T-helper 2 cell treated with Interferon-gamma antibody and Interleukin-4, amounts not matched to agents 100 ng/mL and 5 ng/mL, for 36 hours (primary cell): Measurements from ENCODE around the gene TPD52L1. TPM values are rescaled to one million over a fixed set of nuclear protein-coding genes. Genes with fewer than 3 reads are reported as not detected.
"Not testable (repeated sequence)": the region's sequence is repeated elsewhere in the genome, so short reads cannot be mapped to it uniquely, and the experiment has no call there.

Source experiments
- intact Hi-C: fragments of 100-400 bp; cut with micrococcal nuclease; formaldehyde crosslinking; loops from one replicate; pipeline ENCODE4 v1.15.1; 2023
- total RNA-seq: library from RNA; stranded (reverse); gene quantifications from 2 replicates; pipeline ENCODE4 v1.2.3, GENCODE V29; 2022

The TPD52L1 gene
- total RNA-seq, 1 donor from 2014 or later: not detected

DNA sequence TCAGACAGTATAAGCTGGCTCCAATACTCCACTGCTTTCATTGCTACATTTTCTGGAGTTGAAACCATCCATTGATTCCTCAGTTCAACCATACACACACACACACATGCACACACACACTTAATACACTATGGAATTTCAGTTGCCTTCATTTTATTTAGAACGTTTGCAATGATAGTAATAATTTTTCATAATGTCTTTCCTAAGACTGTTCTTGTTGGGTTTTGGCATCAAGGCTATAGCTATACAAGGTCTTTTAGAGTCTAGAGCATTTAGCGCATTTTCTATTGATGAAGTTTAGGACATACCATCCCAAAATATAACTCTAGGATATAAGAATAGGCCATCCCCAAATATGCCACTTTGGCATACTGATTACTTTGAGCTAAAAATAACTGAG, 15.5 kb upstream of the TPD52L1 start:
- intact Hi-C loops: no loop called here

DNA sequence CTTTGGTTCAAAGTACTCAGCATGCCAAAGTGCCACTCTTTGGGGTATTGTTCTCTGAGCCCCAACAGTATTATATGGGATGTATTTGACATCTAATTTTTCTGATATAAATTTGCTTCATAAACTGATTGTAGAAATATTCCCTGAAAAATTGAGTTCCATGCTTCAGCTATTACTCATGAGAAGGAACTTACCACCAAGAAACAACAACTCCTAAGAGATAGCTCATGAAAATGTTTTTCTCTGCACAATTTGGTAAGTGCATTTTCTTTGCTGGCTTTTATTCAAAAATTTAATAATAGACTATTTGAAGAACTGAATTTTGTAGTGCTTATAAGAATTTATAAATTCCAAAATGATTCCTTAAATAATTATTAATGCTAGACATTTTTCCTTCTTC, 12.8 kb upstream of the TPD52L1 start:
- intact Hi-C loops: no loop called here

- intact Hi-C loops: no loop called here
Observed at GRCh38 chr6:125142618-125143017, 11.0 kb upstream of the TPD52L1 start.

DNA sequence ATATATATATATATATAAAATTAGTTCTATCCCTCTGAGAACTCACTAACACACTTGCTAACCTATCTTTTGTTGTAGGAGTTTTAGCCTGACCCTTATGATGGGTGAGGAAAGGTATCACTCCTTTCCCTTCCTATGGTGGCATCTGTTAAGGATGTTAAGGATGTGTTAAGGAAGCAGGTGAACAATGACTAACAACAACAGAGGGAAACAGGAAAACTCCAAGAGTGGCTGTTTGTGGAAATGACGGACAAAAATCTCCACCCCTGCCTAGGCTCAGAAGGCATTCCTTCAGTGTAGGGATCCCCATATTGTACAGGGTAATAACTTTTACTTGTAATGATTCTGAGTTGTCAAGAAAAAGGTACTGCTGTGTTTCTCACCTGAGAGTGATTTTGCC, 8.8 kb upstream of the TPD52L1 start:
- intact Hi-C loops: no loop called here

GRCh38 chr6:125149256-125150144, 4.1 kb upstream of the TPD52L1 start:
- intact Hi-C loops: loop anchor here (5.0 kb wide), 2 partner anchors 153 to 598 kb away; partner anchors contain the start of genes HDDC2 and HEY2

DNA sequence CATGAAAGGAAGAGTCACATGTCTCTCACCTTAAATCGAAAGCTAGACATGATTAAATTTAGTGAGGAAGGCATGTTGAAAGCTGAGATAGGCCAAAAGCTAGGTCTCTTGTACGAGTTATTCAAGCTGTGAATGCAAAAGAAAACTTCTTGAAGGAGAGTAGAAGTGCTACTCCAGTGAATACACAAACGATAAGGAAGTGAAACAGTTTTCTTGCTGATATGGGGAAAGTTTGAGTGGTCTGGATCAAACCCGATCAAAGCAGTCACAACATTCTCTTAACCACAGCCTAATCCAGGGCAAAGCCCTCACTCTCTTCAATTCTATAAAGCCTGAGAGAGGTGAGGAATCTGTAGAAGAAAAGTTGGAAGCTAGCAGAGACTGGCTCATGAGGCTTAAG, 1.9 kb upstream of the TPD52L1 start:
- intact Hi-C loops: loop anchor here (5.0 kb wide), 2 partner anchors 151 to 596 kb away; partner anchors contain the start of genes HDDC2 and HEY2

DNA sequence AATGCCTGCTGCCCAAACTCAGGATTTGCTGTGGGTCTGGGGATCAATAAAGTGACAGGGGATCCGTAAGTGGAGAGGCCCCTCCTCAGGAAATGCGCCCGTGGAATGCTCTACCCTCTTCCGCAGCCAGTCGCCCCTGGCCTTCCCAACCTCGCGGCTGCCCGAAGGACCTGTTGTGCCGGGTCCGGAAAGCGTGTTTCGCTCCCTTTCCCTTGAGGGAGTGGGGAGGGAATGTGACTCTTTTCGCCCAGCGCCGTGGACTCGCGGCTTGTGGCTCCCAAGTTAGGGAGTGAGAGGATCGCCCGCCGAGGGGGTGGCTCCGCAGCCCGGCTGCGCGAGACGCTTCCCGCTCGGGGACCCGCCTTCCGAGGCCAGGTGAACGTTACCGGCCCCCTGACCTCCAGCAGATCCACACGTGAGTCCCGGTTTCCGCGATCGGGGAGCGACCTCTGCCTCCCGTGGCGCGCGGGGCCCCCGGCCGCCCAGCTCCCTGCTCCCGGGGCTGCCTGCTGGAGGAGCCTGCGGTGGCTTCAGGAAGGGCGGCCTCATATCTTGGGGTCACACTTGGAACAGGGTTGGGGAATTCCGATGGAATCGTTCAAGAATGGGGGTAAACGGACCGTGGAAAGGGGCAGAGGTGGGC, 666 bp downstream of the TPD52L1 start:
- intact Hi-C loops: loop anchor here (5.0 kb wide), 2 partner anchors 148 to 593 kb away; partner anchors contain the start of genes HDDC2 and HEY2

DNA sequence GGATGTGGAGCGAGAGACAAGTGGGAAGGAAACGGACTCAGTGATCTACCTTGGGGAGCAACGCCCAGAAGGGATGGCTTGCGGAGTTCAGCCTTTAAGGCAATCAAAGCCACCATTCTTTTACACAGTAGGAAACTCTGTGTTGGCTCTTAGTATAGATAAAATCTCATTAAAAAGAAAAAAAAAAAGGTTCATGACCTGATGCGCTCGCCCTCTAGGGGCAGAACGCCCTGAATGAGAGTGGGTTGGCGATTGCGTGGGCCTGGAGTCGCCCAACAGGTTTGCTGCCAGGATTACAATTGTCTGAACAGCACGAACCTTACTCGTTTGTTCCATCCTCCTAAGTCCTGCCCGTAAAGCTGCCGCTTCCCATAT, 1.2 kb downstream of the TPD52L1 start:
- intact Hi-C loops: loop anchor here (5.0 kb wide), 2 partner anchors 148 to 593 kb away; partner anchors contain the start of genes HDDC2 and HEY2

GRCh38 chr6:125155344-125155743, 1.8 kb downstream of the TPD52L1 start:
- intact Hi-C loops: no loop called here

DNA sequence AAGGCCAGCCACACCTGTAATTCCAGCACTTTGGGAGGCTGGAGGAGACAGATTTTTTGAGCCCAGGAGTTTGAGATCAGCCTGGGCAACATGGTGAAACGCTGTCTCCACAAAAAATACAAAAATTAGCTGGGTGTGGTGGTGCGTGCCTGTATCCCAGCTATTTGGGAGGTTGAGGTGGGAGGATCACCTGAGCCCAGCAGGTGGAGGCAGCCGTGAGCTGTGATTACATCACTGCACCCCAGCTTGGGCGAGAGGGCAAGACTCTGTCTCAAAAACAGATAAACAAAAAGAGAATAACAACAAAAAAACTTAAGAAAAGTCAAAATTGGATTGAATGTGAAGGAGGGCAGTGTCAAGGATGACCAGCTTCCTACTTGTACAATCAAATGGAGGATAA, 2.9 kb downstream of the TPD52L1 start:
- intact Hi-C loops: no loop called here

DNA sequence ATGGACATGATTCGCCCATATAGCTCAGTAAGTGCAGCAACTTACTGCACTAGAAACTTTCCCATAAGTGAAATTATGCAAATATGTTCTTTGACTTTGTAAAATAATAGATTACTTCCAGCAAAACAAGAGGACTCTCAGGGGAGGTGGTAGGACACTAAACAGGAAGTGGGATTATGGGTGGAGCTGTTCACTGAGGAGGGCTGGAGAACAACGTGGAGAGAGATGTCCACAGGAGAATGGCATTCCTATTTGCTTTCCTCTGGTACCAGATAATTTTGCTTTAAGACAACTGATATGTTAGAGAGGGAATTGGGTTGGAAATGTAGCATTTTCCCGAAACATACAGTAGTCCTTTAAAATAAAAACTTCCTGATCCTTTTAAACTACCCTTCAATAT, 3.7 kb downstream of the TPD52L1 start:
- intact Hi-C loops: no loop called here

GRCh38 chr6:125157725-125158124, 4.2 kb downstream of the TPD52L1 start:
- intact Hi-C loops: no loop called here

- intact Hi-C loops: not testable (repeated sequence)
Observed at GRCh38 chr6:125163339-125163738, 9.8 kb downstream of the TPD52L1 start.

DNA sequence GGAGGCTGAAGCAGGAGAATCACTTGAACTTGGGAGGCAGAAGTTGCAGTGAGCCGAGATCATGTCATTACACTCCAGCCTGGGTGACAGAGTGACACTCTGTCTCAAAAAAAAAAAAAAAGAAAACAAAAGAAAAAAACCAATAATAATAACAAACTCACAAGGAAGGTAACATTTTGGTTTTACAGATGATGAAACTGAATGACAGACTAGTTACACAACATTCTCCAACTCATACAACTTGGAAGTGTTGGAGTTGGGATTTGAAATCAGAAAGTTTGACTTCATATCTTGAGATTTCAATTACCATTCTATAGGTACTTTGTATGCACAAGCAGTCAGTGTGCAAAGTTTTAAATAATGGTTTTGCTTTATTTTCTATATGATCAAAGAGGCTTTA, 10.2 kb downstream of the TPD52L1 start:
- intact Hi-C loops: no loop called here

DNA sequence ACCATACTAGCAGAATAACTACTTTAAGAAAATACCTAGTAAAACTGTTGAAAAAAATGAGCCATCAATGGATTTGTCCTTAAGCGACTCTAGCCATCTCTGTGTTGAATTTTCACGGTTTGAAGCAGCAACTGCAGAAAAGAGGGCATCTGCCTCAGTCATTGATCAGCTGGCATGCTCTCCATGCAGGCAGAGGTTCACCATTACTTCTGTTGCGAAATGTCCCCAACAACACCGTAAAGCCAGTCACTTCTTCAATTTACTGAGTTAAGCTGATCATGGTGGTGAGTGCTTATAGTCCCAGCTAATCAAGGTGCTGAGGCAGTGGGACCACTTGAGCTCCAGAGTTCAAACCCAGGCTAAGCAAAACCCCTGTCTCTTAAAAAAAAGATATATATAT, 11.1 kb downstream of the TPD52L1 start:
- intact Hi-C loops: no loop called here

GRCh38 chr6:125165256-125165655, 11.7 kb downstream of the TPD52L1 start:
- intact Hi-C loops: no loop called here

GRCh38 chr6:125165776-125166175, 12.2 kb downstream of the TPD52L1 start:
- intact Hi-C loops: no loop called here

- intact Hi-C loops: no loop called here
Observed at GRCh38 chr6:125166711-125167110, 13.1 kb downstream of the TPD52L1 start.

DNA sequence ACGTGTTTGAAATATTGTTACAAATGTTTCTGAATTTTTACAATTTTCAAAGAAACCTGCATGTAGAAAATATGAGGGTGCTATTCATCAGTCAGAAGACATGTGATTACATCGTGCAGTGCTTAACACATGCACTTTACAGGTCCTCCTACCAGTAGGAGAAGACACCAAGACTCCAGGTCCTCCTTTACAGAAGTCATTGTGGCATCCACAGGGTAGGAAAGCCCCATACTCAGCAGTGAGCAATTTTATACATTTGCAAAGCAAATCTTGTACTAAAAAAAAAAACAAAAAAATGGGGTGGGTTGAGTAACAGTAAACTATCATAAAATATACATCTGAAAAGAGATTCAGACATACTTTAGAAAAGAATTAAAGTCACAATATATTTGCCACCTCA, 14.0 kb downstream of the TPD52L1 start:
- intact Hi-C loops: no loop called here

GRCh38 chr6:125169058-125169457, 15.5 kb downstream of the TPD52L1 start:
- intact Hi-C loops: no loop called here

GRCh38 chr6:125169522-125169921, 15.9 kb downstream of the TPD52L1 start:
- intact Hi-C loops: no loop called here

DNA sequence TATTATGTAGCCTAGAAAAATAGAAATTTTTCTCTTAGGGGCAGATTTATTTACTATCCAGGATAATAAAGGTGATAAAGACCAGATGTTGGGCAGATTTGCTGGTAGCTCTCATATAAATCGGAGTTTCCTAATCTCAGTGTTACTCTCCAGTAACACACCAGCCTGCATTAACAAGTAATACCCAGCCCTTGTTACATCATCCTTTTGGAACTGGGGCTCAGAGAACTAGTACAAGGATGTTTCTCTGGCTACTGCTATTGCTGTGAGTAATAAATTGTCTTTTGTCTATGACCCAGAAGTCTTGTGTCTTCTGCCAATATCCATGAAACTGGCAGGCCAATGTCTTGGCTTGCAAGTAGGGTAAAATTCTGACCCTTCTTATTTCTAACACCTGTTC, 16.8 kb downstream of the TPD52L1 start:
- intact Hi-C loops: no loop called here
